Dedifferentiated amniotic fluid mesenchymal stem cell (primary cell): ENCODE measurements around the gene CLIC3.

Experiments
- DNase-seq: peaks from one replicate; pipeline ENCODE4 v3.0.0-alpha.2; 2016; ENCODE audit errors: extremely low spot score

Gene CLIC3

DNA sequence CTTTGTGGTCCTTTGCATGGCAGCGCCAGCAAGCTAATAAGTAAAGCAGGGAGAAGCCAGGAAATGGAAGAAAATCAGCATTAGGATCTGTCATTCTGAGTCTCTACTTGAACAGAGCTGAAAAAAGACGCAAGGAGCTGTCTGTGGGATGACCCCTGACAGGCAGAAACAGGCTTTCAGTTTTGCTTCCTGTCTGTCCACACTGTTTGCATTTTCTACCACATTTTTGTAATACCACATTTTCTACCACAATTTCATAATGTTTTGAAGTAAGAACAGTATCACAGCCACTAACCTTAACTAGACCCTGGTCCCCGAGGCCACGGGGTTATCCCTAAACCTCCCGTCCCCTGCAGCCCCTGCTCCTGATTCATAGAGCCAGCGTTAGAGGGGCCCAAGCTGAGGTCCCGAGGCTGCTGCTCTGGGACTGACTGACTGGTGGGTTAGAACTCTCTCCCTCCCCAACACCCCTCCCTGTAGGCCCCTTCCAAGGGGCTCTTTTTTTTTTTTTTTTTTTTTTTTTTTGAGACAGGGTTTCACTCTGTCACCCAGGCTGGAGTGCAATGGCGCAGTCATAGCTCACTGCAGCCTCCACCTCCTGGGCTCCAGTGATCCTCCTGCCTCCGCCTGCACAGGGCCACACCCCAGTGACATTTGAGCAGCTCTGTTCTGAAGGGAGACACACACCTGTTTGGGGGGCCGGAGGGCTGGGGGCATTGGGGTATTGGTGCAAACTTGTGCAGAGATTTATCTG, 4.0 kb upstream of the CLIC3 start:
- peak; percentile 32 for DNase-seq

DNA sequence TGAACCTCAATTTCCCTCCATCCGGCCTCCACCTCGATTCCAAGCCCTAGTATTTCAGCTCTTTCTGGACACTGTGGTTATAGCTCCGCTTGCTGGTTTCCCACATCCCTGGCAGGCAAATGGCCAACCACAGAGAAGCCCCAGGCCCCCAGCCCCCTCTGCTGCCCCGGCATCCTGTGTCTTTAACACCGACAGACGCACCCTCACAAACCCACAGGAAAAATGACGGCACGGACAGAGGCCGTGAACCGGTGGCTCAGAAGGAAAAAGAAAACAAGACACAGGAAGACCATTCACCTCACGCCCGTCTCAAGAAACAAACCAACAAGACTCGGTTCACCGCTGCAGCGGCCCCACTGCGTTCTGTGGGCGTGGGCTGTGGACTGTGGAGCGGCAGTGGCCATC, 1.5 kb upstream of the CLIC3 start:
- no peak for DNase-seq

GRCh38 chr9:136997371-136997770, 1.0 kb upstream of the CLIC3 start:
- DNase-seq = no peak

DNA sequence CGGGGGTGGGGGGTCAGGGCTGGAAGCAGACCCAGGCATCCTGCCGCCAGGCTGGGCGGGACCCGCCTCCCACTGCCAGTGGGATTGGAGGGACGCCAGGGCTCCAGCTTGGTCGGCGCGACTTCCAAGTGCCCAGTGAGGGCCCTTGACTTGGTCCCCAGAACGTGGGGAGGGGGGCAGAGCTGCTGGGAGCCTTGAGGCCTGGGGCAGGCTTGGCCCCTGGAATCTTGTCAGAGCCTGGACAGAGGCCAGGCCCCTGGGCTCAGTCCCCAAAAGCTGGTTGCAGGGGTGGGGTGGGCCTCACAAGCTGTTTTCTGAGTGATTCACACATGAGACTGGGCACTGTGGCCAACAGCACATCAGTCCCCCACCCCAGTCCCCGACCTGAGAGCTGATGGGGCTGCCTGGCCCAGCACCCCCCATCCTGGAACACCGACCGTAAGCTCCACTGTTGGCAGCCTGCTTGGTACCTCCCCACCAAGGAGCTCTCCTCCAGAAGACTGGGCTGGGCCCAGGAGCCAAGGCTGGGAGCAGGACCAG, 526 bp downstream of the CLIC3 start:
- no peak for DNase-seq

GRCh38 chr9:136995362-136995761, 1.0 kb downstream of the CLIC3 start:
- DNase-seq = no peak

GRCh38 chr9:136994888-136995230, 1.5 kb downstream of the CLIC3 start:
- DNase-seq = no peak

DNA sequence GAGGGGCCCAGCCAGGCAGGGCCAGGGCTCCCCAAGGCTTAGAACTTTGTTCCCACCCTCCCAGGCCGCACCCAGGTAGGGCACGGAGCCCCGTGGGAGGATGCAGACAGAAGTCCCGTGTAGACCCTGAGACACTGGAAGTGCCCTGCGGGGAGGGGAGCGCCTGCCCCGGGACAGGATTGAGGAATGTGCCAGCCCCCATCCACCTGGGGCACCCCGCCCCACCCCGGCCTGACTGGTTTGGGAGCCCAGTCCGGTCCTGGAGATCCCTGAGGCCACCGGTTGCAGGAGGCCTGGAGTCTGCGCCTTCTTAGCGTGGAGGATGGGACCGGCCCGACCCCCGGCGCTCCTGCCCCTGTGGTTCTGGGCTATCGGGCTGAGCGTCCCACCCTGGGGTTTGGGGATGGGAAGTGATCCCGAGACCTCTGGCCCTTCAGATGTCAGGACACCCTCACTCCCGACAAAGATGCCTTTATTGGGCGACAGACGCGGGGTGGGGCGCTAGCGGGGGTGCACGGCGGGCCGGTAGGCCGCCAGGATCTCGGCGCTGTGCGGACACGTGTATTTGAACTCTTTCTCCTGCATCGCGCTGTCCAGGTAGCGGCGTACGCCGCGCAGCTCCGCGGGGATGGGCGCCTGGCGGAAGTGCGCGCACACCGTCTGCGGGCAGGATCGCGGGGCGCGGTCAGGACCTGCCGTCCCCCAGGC, 2.0 kb downstream of the CLIC3 start:
- DNase-seq = no peak

- DNase-seq = no peak
These were observed 3.5 kb downstream of the CLIC3 start for GRCh38 chr9:136992819-136993369.

GRCh38 chr9:136991993-136992818, 4.2 kb downstream of the CLIC3 start, which contains the start of gene PAXX:
PAXX (plus strand) TSS chr9:136992422; CDS start chr9:136992444, 22 bp downstream.
- peak; percentile 83 for DNase-seq

- DNase-seq = no peak
These were observed 6.0 kb downstream of the CLIC3 start for GRCh38 chr9:136990242-136990911.

- DNase-seq = no peak
These were observed 7.5 kb downstream of the CLIC3 start for GRCh38 chr9:136988872-136989271.

GRCh38 chr9:136985853-136986252, 10.5 kb downstream of the CLIC3 start:
- DNase-seq = no peak

GRCh38 chr9:136985027-136985602, 11.3 kb downstream of the CLIC3 start:
- DNase-seq = no peak

GRCh38 chr9:136984464-136985026, 11.8 kb downstream of the CLIC3 start:
- DNase-seq = no peak

- no peak for DNase-seq
These were observed 12.6 kb downstream of the CLIC3 start for GRCh38 chr9:136983656-136984314.

GRCh38 chr9:136983167-136983566, 13.2 kb downstream of the CLIC3 start:
- no peak for DNase-seq

DNA sequence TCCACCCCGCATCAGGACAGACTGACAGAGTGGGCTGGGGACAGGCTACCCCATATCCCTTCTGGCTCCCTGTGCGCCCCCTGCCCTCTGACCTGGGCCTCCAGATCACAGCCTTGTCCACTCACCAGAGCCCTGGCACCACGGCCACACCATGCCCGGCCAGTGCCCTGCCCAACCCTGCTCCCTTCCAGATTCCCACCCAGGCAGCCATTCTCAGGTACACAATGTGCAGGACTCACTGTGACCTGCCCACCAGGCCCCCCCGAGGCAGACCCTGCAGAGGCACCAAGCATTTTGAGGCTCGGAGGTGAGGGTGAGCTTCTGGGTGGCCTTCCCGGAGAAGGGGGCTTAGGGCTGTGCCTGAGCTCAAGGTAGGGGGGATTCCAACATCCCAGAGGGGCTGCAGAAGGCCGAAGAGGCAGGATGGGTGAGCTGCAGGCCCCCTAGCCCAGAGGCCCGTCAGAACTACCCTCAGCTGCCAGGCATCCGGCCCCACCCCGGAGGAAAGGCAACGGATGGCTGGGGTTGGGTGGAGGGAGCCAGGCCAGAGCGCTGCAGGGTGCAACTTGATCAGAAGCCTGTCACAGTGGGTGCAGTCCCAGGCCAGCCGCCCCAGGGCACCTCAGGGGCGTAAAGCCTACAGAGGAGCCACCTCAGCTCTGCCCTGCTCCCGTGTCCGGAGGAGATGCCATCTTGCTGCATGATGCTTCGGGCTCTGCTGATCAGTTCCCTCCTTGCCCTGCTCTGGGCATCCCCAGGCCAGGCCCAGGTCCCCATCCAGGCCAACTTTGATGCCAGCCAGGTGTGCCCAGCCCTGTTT, 13.9 kb downstream of the CLIC3 start, which contains the start of gene LCNL1:
TSS of gene LCNL1 (plus strand) at position 762 of the 820 bp plus-strand sequence. CDS start 594 bp downstream, outside the sequence.
- DNase-seq = no peak

DNA sequence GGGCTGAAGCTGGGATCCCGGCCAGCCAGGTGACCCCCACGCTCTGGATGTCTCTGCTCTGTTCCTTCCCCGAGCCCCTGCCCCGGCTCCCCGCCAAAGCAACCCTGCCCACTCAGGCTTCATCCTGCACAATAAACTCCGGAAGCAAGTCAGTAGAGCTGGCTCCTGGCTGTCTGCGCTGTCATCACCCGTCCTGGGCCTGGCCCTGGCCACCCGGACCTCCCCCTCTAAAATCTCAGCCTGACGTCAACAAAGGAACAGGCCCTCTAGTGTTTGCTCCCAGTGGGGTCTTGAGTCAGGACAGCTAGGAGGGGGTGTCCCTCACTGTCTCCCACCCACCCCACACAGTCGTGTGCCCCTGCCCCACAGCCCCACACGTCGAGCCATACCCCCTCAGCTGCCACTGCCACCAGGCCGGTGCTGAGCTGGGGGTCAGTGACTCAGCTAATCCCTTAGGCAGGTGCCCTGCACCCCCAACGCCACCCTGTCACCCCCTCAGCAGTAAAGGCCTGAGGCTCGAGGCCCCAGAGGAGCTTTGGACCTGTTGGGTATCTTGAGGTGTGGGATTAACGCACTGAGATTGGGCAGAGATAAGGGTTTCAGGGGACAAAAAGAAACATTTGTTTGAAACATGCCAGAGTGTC, 14.7 kb downstream of the CLIC3 start:
- DNase-seq = no peak
